Astrocyte (in vitro differentiated cells and primary cell): ENCODE data around the gene ADAMTS16.

ENCODE experiments used
- CTCF ChIP-seq: IDR thresholded peaks from 2 replicates; pipeline ENCODE4 v1.5.1; 2011; ENCODE audit warnings: low read depth, mild to moderate bottlenecking, inconsistent platforms, low read length, moderate library complexity; ENCODE audit not compliant: insufficient read depth
- EZH2 ChIP-seq: IDR thresholded peaks from 2 replicates; pipeline ENCODE4 v1.6.1; 2012; ENCODE audit warnings: mild to moderate bottlenecking, low read length, inconsistent platforms; ENCODE audit not compliant: insufficient read depth

GRCh38 chr5:5285906-5286305 lies 145.8 kb downstream of the ADAMTS16 start:
- no peak for TF ChIP-seq CTCF
- no peak for TF ChIP-seq EZH2
